ENCODE measurements around the gene PRPF6. TPM values are rescaled to one million over a fixed set of nuclear protein-coding genes. Genes with fewer than 3 reads are reported as not detected.

The PRPF6 gene
- total and polyA plus RNA-seq, 10 donors: 39.9 to 71.1 (median 60.8) TPM

GRCh38 chr20:64025826-64026412 lies 45.0 kb downstream of the PRPF6 start:
- no peaks in the 10 kb centered on the region for H3K27me3 ChIP-seq (replicated peaks in 1 of 7)
- TF ChIP-seq CTCF (IDR thresholded peaks at IDR 0.05 in 8 of 11, conservative IDR thresholded peaks at IDR 0.05 in 3 of 11) (no peak), POLR2AphosphoS5 (IDR thresholded peaks at IDR 0.05) (peak in 1 of 3 donors; percentile 41), POLR2A (IDR thresholded peaks at IDR 0.05) (no peak)
- H3K4me3 ChIP-seq: no peak overlapping the region
- no peaks in the 10 kb centered on the region for H3K9me3 ChIP-seq
- 93 to 98% (median 95%) methylated on average over 25 to 29 of the region's 29 CpGs for WGBS, 5 donors
- intact Hi-C loops (cut with DNase I; ENCODE audit: low total_unique reads): no loop called here
- no peak overlapping the region for H3K27ac ChIP-seq
- peaks cover 15 to 100% (median 94%) of the 10 kb centered on the region in 6 donors for H3K36me3 ChIP-seq
- DNase-seq: no peak
- no peaks in the 10 kb centered on the region for H3K4me1 ChIP-seq

GRCh38 chr20:64027981-64028685 lies 47.2 kb downstream of the PRPF6 start:
- H3K9me3 ChIP-seq: no peaks in the 10 kb centered on the region
- WGBS, 5 donors: 91 to 97% (median 94%) methylated on average over 21 to 24 of the region's 24 CpGs
- intact Hi-C loops (cut with DNase I; ENCODE audit: low total_unique reads): no loop called here
- no peak for DNase-seq
- H3K4me3 ChIP-seq: no peak overlapping the region
- H3K27ac ChIP-seq: no peak overlapping the region
- no peaks in the 10 kb centered on the region for H3K27me3 ChIP-seq (replicated peaks in 1 of 7)
- peak in 1 of 3 donors; percentile 30 for TF ChIP-seq POLR2AphosphoS5 (IDR thresholded peaks at IDR 0.05)
- TF ChIP-seq CTCF (IDR thresholded peaks at IDR 0.05 in 8 of 11, conservative IDR thresholded peaks at IDR 0.05 in 3 of 11): no peak
- no peak for TF ChIP-seq POLR2A (IDR thresholded peaks at IDR 0.05)
- H3K36me3 ChIP-seq: peaks cover 15 to 100% (median 99%) of the 10 kb centered on the region in 6 donors
- no peaks in the 10 kb centered on the region for H3K4me1 ChIP-seq

- Histone ChIP-seq H3K36me3 (peaks cover 15 to 100% (median 98%) of the 10 kb centered on the region in 6 donors), H3K9me3 (no peaks in the 10 kb centered on the region), H3K4me3 (no peak overlapping the region), H3K27me3 (replicated peaks in 1 of 7) (no peaks in the 10 kb centered on the region), H3K4me1 (peaks cover 0 to 13% (median 6%) of the 10 kb centered on the region in 6 donors), H3K27ac (no peak overlapping the region)
- TF ChIP-seq POLR2A (IDR thresholded peaks at IDR 0.05) (no peak), POLR2AphosphoS5 (IDR thresholded peaks at IDR 0.05) (no peak), CTCF (IDR thresholded peaks at IDR 0.05 in 8 of 11, conservative IDR thresholded peaks at IDR 0.05 in 3 of 11) (no peak)
- WGBS, 5 donors: 93 to 96% (median 95%) methylated on average over 24 to 38 of the region's 38 CpGs
- intact Hi-C loops (cut with DNase I; ENCODE audit: low total_unique reads): loop anchor here (10.0 kb wide), 1 partner anchor 45 kb away; the partner anchor contains the start of gene PRPF6
- no peak for DNase-seq
Measured at GRCh38 chr20:64029293-64030117, 48.6 kb downstream of the PRPF6 start.

Data from spleen (tissue), 11 donors.